Measurements from ENCODE around the gene RXFP1.
"Not testable (repeated sequence)": the region's sequence is repeated elsewhere in the genome, so short reads cannot be mapped to it uniquely, and the experiment has no call there.

The RXFP1 gene

GRCh38 chr4:158610790-158611189 is 89.1 kb downstream of the RXFP1 start:
- no peak for DNase-seq (ENCODE audit: low read depth, low spot score)

- DNase-seq (ENCODE audit: low read depth, low spot score) = no peak
Measured at GRCh38 chr4:158613046-158613445, 91.4 kb downstream of the RXFP1 start.

GRCh38 chr4:158617956-158618355 is 96.3 kb downstream of the RXFP1 start:
- no peak for DNase-seq (ENCODE audit: low read depth, low spot score)

- DNase-seq (ENCODE audit: low read depth, low spot score) = no peak
Measured at GRCh38 chr4:158621729-158622128, 100.0 kb downstream of the RXFP1 start.

GRCh38 chr4:158622251-158622650 is 100.6 kb downstream of the RXFP1 start:
- DNase-seq (ENCODE audit: low read depth, low spot score) = no peak

- DNase-seq (ENCODE audit: low read depth, low spot score) = peak; percentile 12
Measured at GRCh38 chr4:158624889-158625478, 103.3 kb downstream of the RXFP1 start.

GRCh38 chr4:158625544-158625943 is 103.9 kb downstream of the RXFP1 start:
- no peak for DNase-seq (ENCODE audit: low read depth, low spot score)

- no peak for DNase-seq (ENCODE audit: low read depth, low spot score)
Measured at GRCh38 chr4:158630893-158631292, 109.2 kb downstream of the RXFP1 start.

- DNase-seq (ENCODE audit: low read depth, low spot score) = no peak
Measured at GRCh38 chr4:158636619-158637018, 114.9 kb downstream of the RXFP1 start.

GRCh38 chr4:158644356-158644755 is 122.7 kb downstream of the RXFP1 start:
- no peak for DNase-seq (ENCODE audit: low read depth, low spot score)

GRCh38 chr4:158644760-158645159 is 123.1 kb downstream of the RXFP1 start:
- no peak for DNase-seq (ENCODE audit: low read depth, low spot score)

- no peak for DNase-seq (ENCODE audit: low read depth, low spot score)
Measured at GRCh38 chr4:158649111-158649680, 127.5 kb downstream of the RXFP1 start.

GRCh38 chr4:158652920-158653319 is 131.2 kb downstream of the RXFP1 start:
- no peak for DNase-seq (ENCODE audit: low read depth, low spot score)

GRCh38 chr4:158656439-158656838 is 134.8 kb downstream of the RXFP1 start:
- DNase-seq (ENCODE audit: low read depth, low spot score) = peak; percentile 95

GRCh38 chr4:158657291-158657690 is 135.6 kb downstream of the RXFP1 start:
- no peak for DNase-seq (ENCODE audit: low read depth, low spot score)

- DNase-seq (ENCODE audit: low read depth, low spot score) = not testable (repeated sequence)
Measured at GRCh38 chr4:158663255-158663654, 141.6 kb downstream of the RXFP1 start.

GRCh38 chr4:158663707-158664625 is 142.3 kb downstream of the RXFP1 start:
- DNase-seq (ENCODE audit: low read depth, low spot score) = peak; percentile 37

GRCh38 chr4:158664806-158665205 is 143.1 kb downstream of the RXFP1 start:
- no peak for DNase-seq (ENCODE audit: low read depth, low spot score)

GRCh38 chr4:158666892-158667291 is 145.2 kb downstream of the RXFP1 start:
- DNase-seq (ENCODE audit: low read depth, low spot score) = no peak

GRCh38 chr4:158667651-158668198 is 146.0 kb downstream of the RXFP1 start:
- DNase-seq (ENCODE audit: low read depth, low spot score) = no peak

- DNase-seq (ENCODE audit: low read depth, low spot score) = no peak
Measured at GRCh38 chr4:158669310-158669709, 147.6 kb downstream of the RXFP1 start.

- DNase-seq (ENCODE audit: low read depth, low spot score) = peak; percentile 81
Measured at GRCh38 chr4:158670975-158671664, 149.4 kb downstream of the RXFP1 start.
